ENCODE results near the gene AP2A1. TPM values are rescaled to one million over a fixed set of nuclear protein-coding genes. Genes with fewer than 3 reads are reported as not detected.

Gene AP2A1
- total RNA-seq, 4 donors from 2014 or later = 48.4 to 77.6 (median 66.9) TPM

- Histone ChIP-seq H3K36me3 (peaks cover 11 to 17% of the 10 kb centered on the region in 2 donors), H3K9me3 (no peaks in the 10 kb centered on the region), H3K4me1 (no peaks in the 10 kb centered on the region), H3K27ac (no peak overlapping the region), H3K4me3 (replicated peaks in 1 of 3) (no peak overlapping the region), H3K27me3 (no peaks in the 10 kb centered on the region)
- DNase-seq = no peak
- 93 to 100% methylated on average over 12 to 14 of the region's 18 CpGs for WGBS, 2 donors
- TF ChIP-seq CTCF (IDR thresholded peaks at IDR 0.05) (no peak), POLR2A (IDR thresholded peaks at IDR 0.05) (no peak)
- intact Hi-C loops (cut with DNase I) = no loop called here
These were observed 15.7 kb downstream of the AP2A1 start for GRCh38 chr19:49782515-49782914.

- 83% methylated on average over 9 of the region's 9 CpGs for WGBS, 2 donors
- intact Hi-C loops (cut with DNase I) = no loop called here
- Histone ChIP-seq H3K27ac (no peak overlapping the region), H3K36me3 (peaks cover 20% of the 10 kb centered on the region in 2 donors), H3K9me3 (no peaks in the 10 kb centered on the region), H3K4me1 (no peaks in the 10 kb centered on the region), H3K4me3 (replicated peaks in 1 of 3) (no peak overlapping the region), H3K27me3 (no peaks in the 10 kb centered on the region)
- TF ChIP-seq POLR2A (IDR thresholded peaks at IDR 0.05) (no peak), CTCF (IDR thresholded peaks at IDR 0.05) (no peak)
- no peak for DNase-seq
These were observed 19.6 kb downstream of the AP2A1 start for GRCh38 chr19:49786376-49786820.

GRCh38 chr19:49787746-49788145, 20.9 kb downstream of the AP2A1 start:
- no peaks in the 10 kb centered on the region for H3K27me3 ChIP-seq
- 88 to 95% methylated on average over 5 of the region's 5 CpGs for WGBS, 2 donors
- H3K9me3 ChIP-seq = no peaks in the 10 kb centered on the region
- no peak for DNase-seq
- H3K4me3 ChIP-seq (replicated peaks in 1 of 3) = no peak overlapping the region
- H3K4me1 ChIP-seq = no peaks in the 10 kb centered on the region
- no peak overlapping the region for H3K27ac ChIP-seq
- no peak for TF ChIP-seq CTCF (IDR thresholded peaks at IDR 0.05)
- TF ChIP-seq POLR2A (IDR thresholded peaks at IDR 0.05) = no peak
- intact Hi-C loops (cut with DNase I) = no loop called here
- peaks cover 25 to 26% of the 10 kb centered on the region in 2 donors for H3K36me3 ChIP-seq

GRCh38 chr19:49788857-49789256, 22.1 kb downstream of the AP2A1 start:
- H3K27ac ChIP-seq = no peak overlapping the region
- H3K27me3 ChIP-seq = no peaks in the 10 kb centered on the region
- no peak for TF ChIP-seq CTCF (IDR thresholded peaks at IDR 0.05)
- H3K4me3 ChIP-seq (replicated peaks in 1 of 3) = no peak overlapping the region
- peaks cover 24 to 29% of the 10 kb centered on the region in 2 donors for H3K36me3 ChIP-seq
- no peaks in the 10 kb centered on the region for H3K4me1 ChIP-seq
- intact Hi-C loops (cut with DNase I) = no loop called here
- no peak for DNase-seq
- no peaks in the 10 kb centered on the region for H3K9me3 ChIP-seq
- WGBS, 2 donors = 71 to 83% methylated on average over 4 to 10 of the region's 10 CpGs

GRCh38 chr19:49790866-49791265, 24.1 kb downstream of the AP2A1 start:
- Histone ChIP-seq H3K27me3 (no peaks in the 10 kb centered on the region), H3K4me1 (no peaks in the 10 kb centered on the region), H3K4me3 (replicated peaks in 1 of 3) (no peak overlapping the region), H3K9me3 (no peaks in the 10 kb centered on the region), H3K27ac (no peak overlapping the region), H3K36me3 (peaks cover 39 to 42% of the 10 kb centered on the region in 2 donors)
- no peak for TF ChIP-seq POLR2A (IDR thresholded peaks at IDR 0.05)
- no peak for TF ChIP-seq CTCF (IDR thresholded peaks at IDR 0.05)
- intact Hi-C loops (cut with DNase I) = no loop called here
- DNase-seq = no peak
- WGBS, 2 donors = 63 to 70% methylated on average over 9 of the region's 9 CpGs

Data from thyroid gland (tissue), 4 donors.